GM11168 (cell line): ENCODE measurements around the gene FYB1.

Source experiments
- in situ Hi-C: fragments of 300-500 bp; cut with MboI; formaldehyde crosslinking; loops from one replicate; pipeline ENCODE4 v1.12.0; 2022; ENCODE audit warnings: low sequenced_read_pairs; ENCODE audit not compliant: unreplicated experiment

The FYB1 gene

GRCh38 chr5:39228596-39228995 is 9.2 kb upstream of the FYB1 start:
- in situ Hi-C loops: no loop called here

- in situ Hi-C loops: no loop called here
Observed at GRCh38 chr5:39226558-39226957, 7.2 kb upstream of the FYB1 start.

- in situ Hi-C loops: no loop called here
Observed at GRCh38 chr5:39226100-39226451, 6.7 kb upstream of the FYB1 start.

- in situ Hi-C loops: no loop called here
Observed at GRCh38 chr5:39225405-39226099, 6.2 kb upstream of the FYB1 start.

GRCh38 chr5:39224196-39224761 is 4.9 kb upstream of the FYB1 start:
- in situ Hi-C loops: loop anchor here (5.0 kb wide), 1 partner anchor 38 kb away; no protein-coding TSS in a partner anchor

GRCh38 chr5:39223565-39224156 is 4.3 kb upstream of the FYB1 start:
- in situ Hi-C loops: loop anchor here (5.0 kb wide), 1 partner anchor 39 kb away; no protein-coding TSS in a partner anchor

GRCh38 chr5:39221671-39222070 is 2.3 kb upstream of the FYB1 start:
- in situ Hi-C loops: loop anchor here (5.0 kb wide), 1 partner anchor 41 kb away; no protein-coding TSS in a partner anchor

GRCh38 chr5:39220280-39221030 is 1.1 kb upstream of the FYB1 start:
- in situ Hi-C loops: loop anchor here (5.0 kb wide), 1 partner anchor 42 kb away; no protein-coding TSS in a partner anchor

- in situ Hi-C loops: no loop called here
Observed at GRCh38 chr5:39218482-39219402, 621 bp downstream of the FYB1 start.

- in situ Hi-C loops: no loop called here
Observed at GRCh38 chr5:39217365-39218281, 1.7 kb downstream of the FYB1 start.

GRCh38 chr5:39216631-39217030 is 2.7 kb downstream of the FYB1 start:
- in situ Hi-C loops: no loop called here

GRCh38 chr5:39215857-39216256 is 3.5 kb downstream of the FYB1 start:
- in situ Hi-C loops: no loop called here

- in situ Hi-C loops: no loop called here
Observed at GRCh38 chr5:39214912-39215709, 4.3 kb downstream of the FYB1 start.

- in situ Hi-C loops: no loop called here
Observed at GRCh38 chr5:39213447-39214207, 5.7 kb downstream of the FYB1 start.

GRCh38 chr5:39211773-39212172 is 7.6 kb downstream of the FYB1 start:
- in situ Hi-C loops: no loop called here

GRCh38 chr5:39209924-39210323 is 9.4 kb downstream of the FYB1 start:
- in situ Hi-C loops: no loop called here

- in situ Hi-C loops: no loop called here
Observed at GRCh38 chr5:39208471-39208870, 10.9 kb downstream of the FYB1 start.
